Hematopoietic multipotent progenitor cell (in vitro differentiated cells): ENCODE results near the gene FAM181A. TPM values are rescaled to one million over a fixed set of nuclear protein-coding genes. Genes with fewer than 3 reads are reported as not detected.

Experiments used
- DNase-seq, 3 donors: peaks; one replicate each; pipeline ENCODE4 v3.0.0-alpha.2; 2011 to 2015; ENCODE audit warnings: low read depth in 2 of 3, low spot score in 2 of 3
- total RNA-seq: library from RNA; depleted of rRNA; stranded (reverse); fragments of >200 nt; gene quantifications from one replicate; pipeline ENCODE4 v1.2.3, GENCODE V29; 2012

FAM181A gene
- total RNA-seq, 1 donor = not detected

DNA sequence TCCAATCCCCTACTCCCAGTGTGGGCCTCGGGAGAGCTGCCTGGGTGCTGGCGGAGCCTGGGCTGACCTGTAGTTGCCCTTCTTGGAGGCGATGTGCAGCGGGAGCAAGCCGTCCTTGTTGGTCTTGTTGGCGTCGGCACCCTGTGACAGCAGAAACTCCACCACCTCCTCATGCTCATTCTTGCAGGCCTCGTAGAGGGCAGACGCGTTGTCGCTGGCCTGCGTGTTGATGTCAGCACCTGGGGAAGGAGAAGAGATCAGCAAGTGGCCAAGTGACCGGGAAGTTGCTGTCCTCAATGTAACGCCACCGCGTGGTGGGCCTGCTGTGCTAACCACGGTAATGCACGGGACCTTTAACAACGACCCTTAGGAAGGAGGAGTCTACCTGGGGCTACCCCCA lies 20.1 kb downstream of the FAM181A start:
- no peak for DNase-seq

DNA sequence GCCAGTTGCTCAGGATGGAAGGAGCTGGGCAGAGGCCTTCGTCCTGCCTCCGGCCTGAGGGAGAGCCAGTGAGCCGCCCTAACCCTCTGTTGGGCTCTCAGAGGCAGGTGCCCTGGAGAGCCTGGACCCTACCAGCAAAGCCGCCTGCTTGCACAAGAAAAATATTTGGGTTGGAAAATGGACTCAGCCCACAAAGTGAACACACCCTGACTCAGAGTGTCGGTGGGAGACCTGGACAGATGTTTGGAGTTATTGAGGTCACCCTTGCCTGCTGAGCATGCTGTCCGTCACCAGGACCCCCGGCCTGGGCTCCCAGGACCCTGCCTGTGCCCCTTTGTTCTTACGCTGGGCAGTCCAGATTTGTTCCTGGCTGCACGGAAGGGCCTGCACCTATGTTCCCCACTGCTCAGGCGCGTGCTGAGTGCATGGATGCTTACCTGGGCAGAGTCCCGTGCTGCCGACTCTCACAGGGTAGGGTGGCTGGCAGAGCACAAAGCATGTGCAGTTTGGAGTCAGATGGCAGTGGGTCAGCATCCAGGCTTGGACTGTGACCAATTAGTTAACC lies 22.4 kb downstream of the FAM181A start:
- DNase-seq = no peak

DNA sequence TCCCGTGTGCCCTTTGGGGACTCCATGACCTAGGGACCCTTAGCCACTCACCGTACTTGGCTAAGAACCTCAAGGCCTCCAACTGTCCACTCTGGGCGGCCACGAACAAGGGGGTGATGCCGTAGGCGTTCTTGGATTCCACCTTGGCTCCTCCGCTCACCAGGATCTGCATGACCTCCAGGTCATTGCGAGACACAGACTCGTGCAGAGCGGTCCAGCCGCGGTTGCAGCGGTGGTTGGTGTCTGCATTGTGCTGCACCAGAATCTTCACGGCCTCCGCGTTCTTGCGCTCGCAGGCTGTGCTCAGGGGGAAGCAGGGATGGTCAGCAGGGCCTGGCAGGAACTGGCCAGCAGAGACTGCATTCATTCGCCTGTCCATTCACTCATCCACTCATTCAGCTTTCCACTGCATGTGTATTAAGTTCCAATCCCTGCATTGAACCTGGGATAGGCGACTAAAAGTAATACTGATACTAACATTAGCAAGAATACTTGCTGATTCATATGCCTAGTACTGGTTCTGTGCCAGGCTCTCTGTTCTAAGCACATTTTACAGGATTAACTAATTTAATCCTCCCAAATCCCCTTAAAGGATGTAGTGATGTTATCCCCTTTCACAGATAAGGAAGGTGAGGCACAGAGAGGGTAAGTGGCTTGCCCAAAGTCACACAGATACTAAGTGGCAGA lies 23.9 kb downstream of the FAM181A start:
- no peak for DNase-seq

DNA sequence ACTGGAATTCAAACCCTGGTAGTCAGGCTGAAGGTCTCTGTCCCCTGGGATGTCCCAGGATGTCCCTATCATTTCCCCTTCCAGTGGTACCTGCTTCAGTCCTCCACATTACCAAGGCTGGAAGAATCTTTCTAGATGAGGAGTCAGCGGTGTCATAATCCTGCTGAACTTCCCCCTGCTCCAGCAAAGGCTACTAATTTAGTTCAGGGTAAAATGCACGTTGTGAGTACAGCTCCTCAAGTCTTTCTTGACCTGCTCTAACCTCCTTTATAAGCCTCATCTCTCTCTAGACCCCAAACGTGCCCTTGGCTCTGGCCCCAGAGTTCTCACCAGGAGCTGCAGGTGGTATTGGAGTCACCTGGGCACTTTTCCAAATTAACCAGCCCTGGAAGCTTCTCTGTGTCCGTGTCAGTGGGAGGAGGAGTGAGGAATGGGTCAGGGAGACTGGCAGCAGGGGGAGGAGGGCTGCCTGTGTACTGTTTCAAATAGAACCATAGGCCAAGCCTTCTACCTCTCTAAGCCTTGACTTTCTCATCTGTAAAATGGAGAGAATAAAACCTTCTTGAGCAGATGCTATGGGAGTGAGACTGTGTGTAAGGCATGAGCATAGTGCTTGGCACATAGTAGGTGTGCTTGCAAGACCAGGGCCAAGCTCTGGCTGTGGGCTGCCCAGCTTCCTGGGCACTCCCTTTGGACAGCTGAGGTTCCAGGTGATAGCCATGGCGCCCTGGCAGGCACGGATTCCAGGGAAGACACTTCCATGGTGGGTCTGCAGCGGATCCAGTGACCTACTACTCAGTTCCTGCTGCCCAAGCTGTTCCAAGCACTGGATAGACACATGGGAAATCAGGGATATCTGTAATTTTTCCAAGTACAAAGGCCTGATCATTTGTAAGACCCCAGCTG lies 24.7 kb downstream of the FAM181A start:
- no peak for DNase-seq

DNA sequence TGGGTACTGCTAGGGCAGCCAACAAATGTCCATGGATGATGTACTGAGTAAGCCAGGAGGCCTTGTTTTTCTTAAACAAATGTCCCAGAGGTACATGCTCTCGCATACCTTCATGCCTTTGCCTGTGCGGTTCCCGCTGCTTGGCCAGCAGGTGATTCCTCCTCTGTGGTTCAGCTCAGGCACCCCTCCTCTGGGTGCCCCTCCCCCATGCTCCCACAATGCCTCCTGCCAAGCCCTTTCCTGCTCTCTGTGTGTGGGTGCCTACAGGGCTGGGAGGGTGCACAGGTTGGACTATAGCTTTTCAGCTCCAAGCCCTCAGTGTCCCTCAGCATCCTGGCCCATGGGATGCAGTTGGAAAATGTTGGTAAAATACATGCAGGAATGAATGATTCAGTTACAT lies 25.7 kb downstream of the FAM181A start:
- DNase-seq = no peak

DNA sequence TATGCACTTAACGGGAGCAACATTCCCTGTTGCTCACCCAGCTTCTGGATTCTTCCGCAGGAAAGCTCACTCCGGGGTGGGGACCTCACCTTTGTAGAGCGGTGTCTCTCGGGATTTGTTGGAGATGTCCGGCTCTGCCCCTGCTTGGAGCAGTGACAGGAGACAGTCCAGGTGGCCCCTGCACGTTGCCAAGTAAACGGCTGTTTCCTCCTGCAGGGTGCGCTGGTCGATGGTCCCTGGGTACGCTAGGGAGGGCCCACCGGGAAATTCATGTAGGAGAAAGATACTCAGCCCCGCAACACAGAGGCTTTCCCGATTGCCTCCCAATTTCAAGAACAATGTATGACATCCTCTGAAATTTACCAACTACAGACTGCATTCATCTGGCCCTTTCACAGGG lies 26.1 kb downstream of the FAM181A start:
- DNase-seq = no peak

DNA sequence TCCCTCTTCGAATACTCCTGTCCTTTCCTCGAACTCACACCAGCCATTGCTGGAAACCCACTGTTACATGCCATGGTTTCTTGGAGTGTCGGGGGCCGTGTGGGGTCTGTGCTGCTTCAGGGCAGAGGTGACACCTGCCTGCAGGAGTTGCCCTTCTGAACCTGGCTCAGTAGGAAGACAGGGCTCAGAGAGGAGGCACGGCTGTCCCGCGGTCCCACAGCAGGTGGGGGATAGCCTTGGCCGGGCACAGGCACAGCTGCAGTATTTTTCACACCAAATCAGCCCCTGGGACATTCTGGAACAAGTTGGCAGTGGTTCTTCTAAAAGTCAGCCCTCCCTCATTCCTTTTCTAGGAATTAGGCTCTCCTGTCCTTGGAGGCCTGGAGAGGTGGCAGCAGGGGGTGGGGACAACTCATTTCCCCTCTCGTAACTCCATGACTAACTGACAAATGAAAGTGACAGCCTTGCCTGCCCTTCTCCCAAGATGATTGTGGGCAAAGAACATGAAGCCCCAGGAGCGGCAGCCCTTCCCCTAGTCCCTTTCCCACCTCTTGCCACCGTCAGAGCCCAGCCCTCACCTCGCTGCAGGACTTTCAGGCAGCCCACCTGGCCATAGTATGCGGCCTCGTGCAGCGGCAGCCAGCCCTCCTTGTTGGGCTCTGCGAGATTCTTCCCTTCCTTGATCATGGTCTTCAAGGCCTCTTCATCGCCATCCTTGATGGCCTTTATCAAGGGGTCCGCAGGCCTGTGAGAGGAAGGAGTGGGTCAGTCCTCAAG lies 26.8 kb downstream of the FAM181A start:
- no peak for DNase-seq

DNA sequence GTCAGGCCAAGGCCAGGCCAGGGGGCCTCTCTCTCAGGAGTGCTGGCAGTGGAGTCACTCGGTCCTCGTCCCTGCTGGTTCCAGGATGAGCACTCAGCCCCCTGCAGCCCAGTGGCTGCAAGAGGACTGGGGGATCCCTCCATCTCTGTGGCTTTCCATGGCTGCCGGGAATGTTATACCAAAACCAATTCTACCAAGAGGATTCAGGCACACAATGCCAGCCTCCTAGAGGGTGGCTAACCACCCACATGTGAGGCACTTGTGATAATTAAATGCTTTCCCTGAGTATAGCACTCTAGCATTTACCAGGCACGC lies 27.3 kb downstream of the FAM181A start:
- no peak for DNase-seq

DNA sequence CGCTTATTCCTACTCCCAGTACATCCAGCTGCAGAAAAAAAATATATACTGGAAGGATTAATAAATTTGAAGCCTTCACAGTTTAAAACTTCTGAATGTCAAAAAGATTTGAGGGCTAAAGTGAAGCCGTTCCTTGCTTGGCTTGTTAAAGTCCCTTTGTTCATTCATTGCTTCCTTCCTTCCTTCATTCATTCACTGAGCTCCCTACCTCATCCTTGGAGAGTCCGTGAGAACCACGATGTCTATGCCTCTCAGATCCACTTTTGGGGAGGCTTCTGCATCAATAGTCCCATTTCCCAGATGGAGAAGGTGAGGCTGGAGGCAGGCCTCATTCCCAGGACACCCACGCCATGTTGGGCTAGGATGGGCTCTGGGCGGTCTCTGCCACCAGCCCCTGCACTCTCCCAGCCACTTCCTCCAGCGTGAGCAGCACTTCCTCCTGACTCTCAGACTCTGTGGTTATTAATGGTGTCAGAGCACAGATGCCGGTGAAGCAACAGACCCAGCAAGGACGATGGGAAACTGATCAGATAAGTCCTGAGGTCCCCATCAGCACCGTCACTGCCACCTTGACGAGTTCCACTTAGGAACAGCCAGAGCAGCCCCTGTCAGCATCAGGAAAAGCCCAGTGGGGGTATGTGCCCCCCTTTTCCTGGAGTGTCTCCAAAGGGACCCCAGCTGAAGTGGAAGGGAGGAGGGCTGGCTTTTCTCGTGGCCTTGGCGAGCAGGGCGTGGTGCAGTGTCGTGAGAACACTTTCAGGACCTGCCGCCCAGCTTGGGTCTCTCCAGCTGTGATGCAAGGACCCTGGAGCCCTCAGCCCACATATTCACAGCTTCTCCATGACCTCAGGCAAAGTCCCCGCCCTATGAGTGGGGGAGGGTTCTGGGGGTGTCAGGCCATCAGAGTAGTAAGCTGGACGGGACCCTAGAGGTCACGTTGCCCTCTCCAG lies 28.0 kb downstream of the FAM181A start:
- peak in 2 of 3 donors; percentile 72 to 88 for DNase-seq

DNA sequence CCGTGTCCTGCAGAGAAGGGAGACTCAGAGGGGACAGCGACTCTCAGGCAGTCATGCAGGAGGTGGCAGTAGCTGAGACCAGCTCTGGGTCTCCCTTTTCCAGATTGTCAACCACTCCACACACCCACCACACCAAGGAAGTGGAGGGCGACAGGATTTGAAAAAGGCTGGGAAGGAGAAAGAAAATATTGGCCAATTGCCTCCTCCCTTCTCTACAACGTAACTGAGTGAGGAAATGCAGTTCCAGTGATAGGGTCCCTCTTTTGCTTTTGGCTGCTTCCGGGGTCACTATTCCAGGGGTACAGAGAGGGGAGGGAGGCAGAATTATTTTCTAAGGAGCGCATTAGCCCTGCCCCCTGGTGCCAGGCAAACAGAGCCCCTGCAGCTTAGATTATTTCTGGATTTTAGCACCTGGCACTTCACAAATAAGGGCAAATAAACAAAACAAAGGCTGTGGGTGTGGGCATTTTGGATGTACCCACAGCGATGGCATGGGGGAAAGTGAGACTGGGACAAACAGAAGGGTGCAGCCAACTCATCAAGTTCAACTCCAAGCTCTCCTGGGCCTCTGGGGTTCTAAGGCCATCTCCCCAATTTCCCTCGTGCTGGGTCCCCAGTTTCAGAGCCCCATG lies 28.8 kb downstream of the FAM181A start:
- DNase-seq = no peak

DNA sequence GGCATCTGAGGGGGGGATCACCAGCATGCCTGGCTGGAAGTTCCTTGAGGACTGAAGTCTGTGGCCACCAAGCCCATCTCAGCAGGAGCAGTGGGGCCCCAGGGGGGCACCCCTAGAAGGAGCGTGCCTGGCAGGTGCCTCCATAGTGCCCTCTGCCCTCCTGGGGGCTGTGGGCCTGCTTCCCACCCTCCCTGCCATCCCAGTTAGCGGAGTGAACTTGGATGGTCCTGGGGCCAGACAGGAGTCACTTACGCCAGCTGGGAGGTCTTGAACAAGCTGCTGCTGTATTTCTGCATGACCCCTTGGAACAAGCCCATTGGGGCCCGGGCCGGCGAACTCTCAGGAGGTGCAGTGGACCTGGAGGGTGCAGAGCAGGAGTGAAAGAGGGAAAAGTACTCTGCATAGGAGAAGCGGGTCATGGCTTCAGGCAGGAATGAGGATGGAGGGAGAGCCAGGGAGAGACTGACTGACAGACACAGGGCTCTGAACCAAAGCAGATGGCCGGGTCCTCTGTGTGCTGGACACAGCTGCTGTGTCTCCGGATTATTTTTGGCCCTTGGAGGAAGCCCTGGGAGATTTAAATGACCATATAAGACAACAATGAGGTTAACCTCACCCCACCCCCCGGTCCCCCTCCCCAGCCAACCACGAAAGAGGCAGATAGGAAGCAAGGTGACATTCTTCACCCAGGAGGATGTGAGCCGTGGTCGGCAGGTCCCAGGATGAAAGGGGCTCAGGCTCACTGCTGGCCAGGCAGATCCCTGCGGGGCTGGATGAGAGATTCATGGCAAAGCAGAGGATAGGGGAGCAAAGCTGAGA lies 29.6 kb downstream of the FAM181A start:
- no peak for DNase-seq

DNA sequence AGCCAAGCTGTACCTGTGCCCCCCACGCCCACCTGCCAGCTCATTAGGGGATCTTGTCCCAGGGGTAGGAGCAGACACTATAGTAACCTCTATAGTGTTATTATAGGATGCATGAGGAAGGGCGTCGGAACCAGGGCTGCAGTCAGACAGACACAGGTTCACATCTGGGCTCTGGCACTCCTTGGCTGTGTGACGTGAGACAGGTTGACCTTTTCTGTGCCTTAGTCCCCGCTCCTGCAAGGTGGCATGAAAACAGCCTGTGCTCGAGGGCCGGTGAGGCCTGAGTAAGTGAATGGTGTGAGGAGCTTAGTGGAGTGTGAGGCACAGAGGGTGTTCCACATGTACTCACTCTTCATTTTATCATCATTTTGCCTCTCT lies 30.2 kb downstream of the FAM181A start:
- no peak for DNase-seq

DNA sequence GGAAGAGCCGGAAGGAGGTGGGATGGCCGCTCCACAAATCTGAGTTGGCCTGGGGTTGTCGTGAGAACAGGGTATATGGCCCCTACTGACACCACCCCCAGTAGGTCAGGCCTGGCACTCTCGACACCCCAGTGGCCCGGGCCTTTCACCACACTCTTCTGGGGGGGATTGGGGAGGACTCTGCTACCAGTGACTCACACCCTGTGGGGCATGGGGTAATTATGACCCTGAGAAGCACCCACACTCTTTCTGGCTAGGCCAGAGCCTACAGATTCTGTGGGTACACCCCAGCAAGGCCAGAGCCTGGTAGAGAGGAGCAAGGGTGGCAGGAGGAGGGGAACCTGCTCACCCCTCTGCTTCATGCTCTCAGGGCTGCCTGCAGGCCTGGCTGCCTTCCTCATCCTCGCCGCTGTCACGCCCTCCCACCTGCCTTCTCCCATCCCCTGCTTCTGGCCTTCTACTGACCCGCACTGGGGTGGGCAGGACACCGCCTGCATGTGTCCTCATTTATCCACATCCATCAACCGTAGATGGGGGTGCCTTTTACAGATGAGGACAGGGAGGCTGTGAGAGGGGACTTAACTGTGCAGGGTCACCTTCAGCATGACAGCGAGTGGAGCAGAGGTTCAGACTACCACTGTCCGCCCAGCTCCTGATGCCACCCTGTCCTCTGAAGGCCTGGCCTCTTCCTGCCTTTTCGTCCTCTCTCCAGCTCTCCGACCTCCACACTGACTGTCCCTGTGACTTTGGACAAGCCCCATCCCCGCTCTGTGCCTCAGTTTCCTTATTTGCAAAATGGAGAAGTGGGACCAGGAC lies 30.8 kb downstream of the FAM181A start:
- DNase-seq = no peak

DNA sequence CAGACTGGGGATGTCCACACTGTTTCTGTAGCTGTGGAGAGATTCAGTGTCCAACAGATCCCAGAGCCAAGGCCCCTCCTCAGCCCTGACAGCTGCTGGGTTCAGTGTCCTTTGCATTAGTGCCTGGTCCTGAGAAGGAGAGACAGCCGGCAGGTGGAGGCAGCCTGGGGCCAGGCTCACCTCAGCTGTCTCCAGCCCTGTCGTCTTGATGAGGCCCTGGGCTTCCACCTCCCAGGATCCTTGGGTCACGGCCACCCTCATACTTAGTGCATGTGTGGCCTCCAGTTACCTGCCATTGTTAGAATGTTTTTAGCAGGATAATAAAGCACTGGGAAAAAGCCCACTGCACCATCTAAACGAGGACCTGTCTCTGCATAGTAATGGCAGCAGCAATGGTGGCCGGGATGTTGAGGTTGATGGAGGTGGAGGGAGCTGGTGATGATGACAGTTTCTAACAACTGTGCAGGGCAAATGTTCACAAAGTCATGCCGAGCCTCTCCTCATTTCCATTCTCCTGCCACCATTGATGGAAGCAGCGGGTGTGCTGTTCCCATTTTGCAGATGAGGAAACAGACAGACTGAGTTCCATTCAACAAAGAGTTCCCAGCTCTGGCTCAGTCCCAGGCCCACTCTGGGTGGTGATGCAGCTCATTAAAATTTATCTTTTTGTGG lies 31.6 kb downstream of the FAM181A start:
- no peak for DNase-seq

DNA sequence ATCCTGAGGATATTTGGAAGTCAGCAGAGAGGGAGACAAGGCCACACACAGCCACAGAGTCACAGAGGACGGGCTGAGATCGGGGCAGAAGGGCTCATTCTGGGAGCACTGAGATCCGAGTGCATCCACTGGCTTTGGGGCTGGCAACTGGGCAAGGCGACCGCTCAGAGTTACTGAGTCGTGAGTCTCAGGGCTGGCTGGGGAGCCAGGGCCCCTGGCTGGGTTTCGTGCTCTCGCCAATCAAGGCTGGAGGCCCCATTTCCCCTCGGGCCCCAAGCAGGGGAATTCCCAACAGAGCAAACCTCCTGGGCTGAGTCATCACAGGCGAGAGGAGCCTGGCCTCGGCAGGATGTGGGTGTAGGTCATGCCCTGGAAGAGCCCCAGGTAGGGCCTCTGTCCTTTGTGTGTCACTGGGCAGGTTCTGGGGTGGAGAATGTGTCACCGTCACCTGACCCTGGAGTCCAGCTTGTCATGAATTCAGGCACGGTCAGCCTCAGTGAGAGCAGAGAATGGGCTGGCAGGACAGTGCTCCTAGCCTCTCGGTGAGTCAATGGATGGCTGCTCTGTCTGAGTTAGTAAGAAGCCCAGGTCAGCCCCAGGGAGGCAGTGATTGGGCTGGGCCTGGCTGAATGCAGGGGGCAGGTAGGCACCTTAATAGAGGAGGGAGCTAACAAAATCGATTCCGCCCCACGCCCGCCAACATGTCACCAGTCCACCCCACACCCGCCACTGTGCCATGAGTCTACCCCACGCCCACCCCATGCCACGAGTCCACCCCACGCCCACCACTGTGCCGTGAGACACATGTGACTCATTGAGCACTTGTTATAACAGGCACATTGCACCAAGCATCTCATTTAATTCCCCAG lies 32.3 kb downstream of the FAM181A start:
- DNase-seq = peak; percentile 68 to 97 (median 95)

DNA sequence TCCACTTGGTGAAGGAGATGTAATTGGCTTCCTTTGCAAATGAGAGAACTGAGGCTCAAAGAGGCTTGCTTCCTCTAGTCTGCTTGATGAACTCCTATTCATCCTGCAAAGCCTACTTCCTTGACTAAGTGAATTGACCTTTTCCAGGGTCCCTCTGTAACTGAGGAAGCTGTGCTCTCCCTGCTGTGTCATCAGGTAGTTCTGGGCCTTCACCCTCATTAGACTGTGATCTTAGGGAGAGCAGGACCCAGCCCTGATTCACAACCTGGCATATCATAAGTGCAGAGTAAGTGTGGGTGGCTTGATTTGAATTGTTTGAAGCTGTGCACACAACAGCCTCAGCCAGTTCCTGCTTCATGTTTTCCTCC lies 32.9 kb downstream of the FAM181A start:
- DNase-seq = no peak
